Bronchus fibroblast of lung (primary cell): ENCODE results near the gene OR6K2. TPM values are rescaled to one million over a fixed set of nuclear protein-coding genes. Genes with fewer than 3 reads are reported as not detected.

Experiments
- total RNA-seq: library from RNA; depleted of rRNA; stranded (reverse); fragments of >200 nt; gene quantifications from 2 replicates; pipeline ENCODE4 v1.2.3, GENCODE V29; 2015

OR6K2 gene, protein sequence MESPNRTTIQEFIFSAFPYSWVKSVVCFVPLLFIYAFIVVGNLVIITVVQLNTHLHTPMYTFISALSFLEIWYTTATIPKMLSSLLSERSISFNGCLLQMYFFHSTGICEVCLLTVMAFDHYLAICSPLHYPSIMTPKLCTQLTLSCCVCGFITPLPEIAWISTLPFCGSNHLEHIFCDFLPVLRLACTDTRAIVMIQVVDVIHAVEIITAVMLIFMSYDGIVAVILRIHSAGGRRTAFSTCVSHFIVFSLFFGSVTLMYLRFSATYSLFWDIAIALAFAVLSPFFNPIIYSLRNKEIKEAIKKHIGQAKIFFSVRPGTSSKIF
- not detected in 2 replicates for total RNA-seq

DNA sequence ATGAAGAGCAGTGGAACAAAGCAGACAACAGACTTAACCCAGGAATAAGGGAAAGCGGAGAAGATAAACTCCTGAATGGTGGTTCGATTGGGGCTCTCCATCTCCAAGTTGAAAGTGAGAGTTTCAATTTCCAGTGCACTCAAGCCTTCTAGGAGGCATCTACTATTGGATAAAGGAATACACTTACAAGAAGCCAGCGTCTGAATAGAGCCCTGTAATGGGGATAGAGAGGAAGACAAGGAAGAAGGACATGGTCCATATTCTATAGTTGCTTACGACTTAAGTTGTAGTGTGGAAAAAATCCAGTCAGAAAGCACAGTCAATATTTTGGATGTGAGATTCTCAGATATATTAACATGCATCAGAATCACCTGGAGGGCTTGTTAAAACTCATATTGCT lies at the start of gene OR6K2:
TSS of gene OR6K2 (minus strand) at position 101 of the 400 bp plus-strand sequence. CDS start at position 101, 0 bp downstream.

DNA sequence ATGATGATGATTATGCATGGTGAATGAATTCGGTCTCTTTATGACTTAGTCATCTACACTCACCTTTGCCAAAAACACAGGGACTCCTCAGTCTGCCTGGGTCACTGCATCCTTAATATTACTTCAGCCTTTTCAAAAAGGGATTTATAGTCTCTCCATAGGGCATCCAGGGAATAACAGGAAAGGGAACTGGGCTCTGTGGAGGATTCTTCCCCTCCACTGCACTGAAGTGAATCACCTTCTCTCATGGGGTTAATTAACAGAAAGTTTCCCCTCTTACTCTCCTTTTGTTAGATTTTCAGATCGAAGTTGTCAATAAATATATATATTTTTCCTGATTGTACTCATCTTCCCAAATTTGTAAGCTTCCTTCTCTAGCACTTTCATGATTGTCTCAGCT lies 20.2 kb upstream of the OR6K2 start, which contains the start of gene OR6K3:
TSS of gene OR6K3 (minus strand) at position 101 of the 400 bp plus-strand sequence. CDS start 2,605 bp downstream, outside the sequence.

DNA sequence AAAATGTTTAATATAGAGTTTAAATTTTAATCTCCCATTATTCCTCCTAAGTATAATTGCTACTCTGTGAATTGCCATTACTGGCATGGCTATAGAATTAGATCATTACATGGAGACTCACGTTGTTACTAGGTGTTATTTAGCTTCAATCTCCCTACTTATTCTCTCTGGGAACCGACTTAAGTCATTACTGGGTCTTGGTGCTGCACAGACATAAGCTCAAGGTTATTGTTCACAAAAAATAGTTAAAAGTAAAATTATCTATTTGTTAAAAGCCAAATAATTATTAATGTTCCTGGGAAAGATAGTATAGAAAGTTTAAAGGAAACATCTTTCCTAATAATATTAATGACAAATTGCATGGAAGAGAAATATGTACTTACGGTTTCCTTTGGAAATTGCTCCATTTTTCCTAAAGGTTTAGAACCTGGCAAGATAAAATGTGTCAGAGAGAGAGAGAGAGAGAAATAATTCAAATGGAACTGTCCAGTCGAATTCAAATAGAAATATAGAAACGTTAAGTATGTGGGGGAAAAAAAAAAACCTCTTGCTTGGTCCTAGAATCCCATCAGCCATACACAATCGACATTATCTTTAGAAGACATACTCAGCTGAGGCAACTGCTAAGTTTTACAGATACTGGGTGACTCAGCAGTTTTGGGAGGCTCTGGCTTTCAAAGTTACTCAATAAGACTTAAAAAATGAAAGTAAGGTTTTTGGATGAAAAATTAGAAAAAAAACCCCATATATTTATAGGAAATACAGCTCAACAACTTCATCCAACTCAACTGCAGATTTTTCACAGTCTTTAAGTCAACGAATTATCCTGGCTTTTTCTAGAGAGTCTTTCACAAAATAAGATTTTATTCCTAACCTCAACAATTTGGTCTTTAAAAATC lies 14.1 kb downstream of the OR6K2 start, which contains the start of gene SPTA1:
TSS of gene SPTA1 (minus strand) at position 605 of the 899 bp plus-strand sequence. CDS start at position 407, 198 bp downstream.

Other genes with a start within 250 kb of the OR6K2 start
- not detected in 2 replicates for gene OR10K1, start 238.8 kb downstream of the OR6K2 start, total RNA-seq
- not detected in 2 replicates for gene OR10R2, start 228.4 kb downstream of the OR6K2 start, total RNA-seq
- not detected in 2 replicates for gene OR6Y1, start 146.2 kb downstream of the OR6K2 start, total RNA-seq
- not detected in 2 replicates for gene OR6P1, start 130.1 kb downstream of the OR6K2 start, total RNA-seq
- not detected in 2 replicates for gene OR10X1, start 120.8 kb downstream of the OR6K2 start, total RNA-seq
- gene OR10Z1, start 95.4 kb downstream of the OR6K2 start, total RNA-seq: not detected in 2 replicates
- not detected in 2 replicates for gene SPTA1, start 13.9 kb downstream of the OR6K2 start, total RNA-seq
- not detected in 2 replicates for gene OR6K3, start 20.1 kb upstream of the OR6K2 start, total RNA-seq
- gene OR6K6, start 54.1 kb upstream of the OR6K2 start, total RNA-seq: not detected in 2 replicates
- gene OR6N1, start 71.5 kb upstream of the OR6K2 start, total RNA-seq: not detected in 2 replicates
- not detected in 2 replicates for gene OR6N2, start 80.6 kb upstream of the OR6K2 start, total RNA-seq
- gene MNDA, start 130.7 kb upstream of the OR6K2 start, total RNA-seq: not detected in 2 replicates
- gene PYHIN1, start 230.9 kb upstream of the OR6K2 start, total RNA-seq: not detected in 2 replicates